ENCODE data around the gene GUCY2D.

DNA sequence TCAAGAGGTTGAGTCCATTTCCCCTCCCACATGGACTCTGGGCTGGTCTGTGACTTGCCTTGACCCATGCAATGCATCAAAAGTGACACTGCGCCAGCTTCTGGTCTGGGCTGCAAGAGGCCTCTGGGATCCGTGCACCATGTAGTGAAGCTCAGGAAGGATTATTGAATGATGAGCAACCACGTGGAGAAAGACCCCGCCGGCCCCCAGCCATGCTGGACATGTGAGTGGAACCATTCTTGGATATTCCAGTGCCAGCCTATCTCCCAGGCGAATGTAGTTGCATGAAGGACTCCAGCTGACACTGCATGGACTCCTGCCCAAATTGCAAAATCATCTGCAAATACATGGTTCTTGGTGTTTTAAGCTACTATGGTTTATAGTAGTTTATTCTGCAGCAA is 28.8 kb downstream of the GUCY2D start:
- TF ChIP-seq, protein P1, sequence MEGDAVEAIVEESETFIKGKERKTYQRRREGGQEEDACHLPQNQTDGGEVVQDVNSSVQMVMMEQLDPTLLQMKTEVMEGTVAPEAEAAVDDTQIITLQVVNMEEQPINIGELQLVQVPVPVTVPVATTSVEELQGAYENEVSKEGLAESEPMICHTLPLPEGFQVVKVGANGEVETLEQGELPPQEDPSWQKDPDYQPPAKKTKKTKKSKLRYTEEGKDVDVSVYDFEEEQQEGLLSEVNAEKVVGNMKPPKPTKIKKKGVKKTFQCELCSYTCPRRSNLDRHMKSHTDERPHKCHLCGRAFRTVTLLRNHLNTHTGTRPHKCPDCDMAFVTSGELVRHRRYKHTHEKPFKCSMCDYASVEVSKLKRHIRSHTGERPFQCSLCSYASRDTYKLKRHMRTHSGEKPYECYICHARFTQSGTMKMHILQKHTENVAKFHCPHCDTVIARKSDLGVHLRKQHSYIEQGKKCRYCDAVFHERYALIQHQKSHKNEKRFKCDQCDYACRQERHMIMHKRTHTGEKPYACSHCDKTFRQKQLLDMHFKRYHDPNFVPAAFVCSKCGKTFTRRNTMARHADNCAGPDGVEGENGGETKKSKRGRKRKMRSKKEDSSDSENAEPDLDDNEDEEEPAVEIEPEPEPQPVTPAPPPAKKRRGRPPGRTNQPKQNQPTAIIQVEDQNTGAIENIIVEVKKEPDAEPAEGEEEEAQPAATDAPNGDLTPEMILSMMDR (conservative IDR thresholded peaks at IDR 0.05; ENCODE audit: low read depth in 2 of 2), result no peak
- TF ChIP-seq POLR2AphosphoS5 (IDR thresholded peaks at IDR 0.05; ENCODE audit: low read depth) (no peak), CREB1 (CRISPR knock-in tag; IDR thresholded peaks at IDR 0.05; ENCODE audit: low read depth) (no peak), EZH2 (IDR thresholded peaks at IDR 0.05; ENCODE audit: low read depth, unreplicated experiment) (no peak)
- TF ChIP-seq, protein P2, sequence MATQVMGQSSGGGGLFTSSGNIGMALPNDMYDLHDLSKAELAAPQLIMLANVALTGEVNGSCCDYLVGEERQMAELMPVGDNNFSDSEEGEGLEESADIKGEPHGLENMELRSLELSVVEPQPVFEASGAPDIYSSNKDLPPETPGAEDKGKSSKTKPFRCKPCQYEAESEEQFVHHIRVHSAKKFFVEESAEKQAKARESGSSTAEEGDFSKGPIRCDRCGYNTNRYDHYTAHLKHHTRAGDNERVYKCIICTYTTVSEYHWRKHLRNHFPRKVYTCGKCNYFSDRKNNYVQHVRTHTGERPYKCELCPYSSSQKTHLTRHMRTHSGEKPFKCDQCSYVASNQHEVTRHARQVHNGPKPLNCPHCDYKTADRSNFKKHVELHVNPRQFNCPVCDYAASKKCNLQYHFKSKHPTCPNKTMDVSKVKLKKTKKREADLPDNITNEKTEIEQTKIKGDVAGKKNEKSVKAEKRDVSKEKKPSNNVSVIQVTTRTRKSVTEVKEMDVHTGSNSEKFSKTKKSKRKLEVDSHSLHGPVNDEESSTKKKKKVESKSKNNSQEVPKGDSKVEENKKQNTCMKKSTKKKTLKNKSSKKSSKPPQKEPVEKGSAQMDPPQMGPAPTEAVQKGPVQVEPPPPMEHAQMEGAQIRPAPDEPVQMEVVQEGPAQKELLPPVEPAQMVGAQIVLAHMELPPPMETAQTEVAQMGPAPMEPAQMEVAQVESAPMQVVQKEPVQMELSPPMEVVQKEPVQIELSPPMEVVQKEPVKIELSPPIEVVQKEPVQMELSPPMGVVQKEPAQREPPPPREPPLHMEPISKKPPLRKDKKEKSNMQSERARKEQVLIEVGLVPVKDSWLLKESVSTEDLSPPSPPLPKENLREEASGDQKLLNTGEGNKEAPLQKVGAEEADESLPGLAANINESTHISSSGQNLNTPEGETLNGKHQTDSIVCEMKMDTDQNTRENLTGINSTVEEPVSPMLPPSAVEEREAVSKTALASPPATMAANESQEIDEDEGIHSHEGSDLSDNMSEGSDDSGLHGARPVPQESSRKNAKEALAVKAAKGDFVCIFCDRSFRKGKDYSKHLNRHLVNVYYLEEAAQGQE (IDR thresholded peaks at IDR 0.05; ENCODE audit: unreplicated experiment), result no peak

Measured in GM23338 (cell line).